Cerebellar nuclear complex (tissue), 1 donor: ENCODE data around the gene ORM1.
"Not testable (repeated sequence)": the region's sequence is repeated elsewhere in the genome, so short reads cannot be mapped to it uniquely, and the experiment has no call there.

Source experiments
- DNase-seq, 2 experiments: peaks; one replicate each; lab custom pipeline; 2025; lab: John Stamatoyannopoulos, UW

ORM1 gene

GRCh38 chr9:114308361-114308950, 14.4 kb upstream of the ORM1 start:
- DNase-seq: no peak

DNA sequence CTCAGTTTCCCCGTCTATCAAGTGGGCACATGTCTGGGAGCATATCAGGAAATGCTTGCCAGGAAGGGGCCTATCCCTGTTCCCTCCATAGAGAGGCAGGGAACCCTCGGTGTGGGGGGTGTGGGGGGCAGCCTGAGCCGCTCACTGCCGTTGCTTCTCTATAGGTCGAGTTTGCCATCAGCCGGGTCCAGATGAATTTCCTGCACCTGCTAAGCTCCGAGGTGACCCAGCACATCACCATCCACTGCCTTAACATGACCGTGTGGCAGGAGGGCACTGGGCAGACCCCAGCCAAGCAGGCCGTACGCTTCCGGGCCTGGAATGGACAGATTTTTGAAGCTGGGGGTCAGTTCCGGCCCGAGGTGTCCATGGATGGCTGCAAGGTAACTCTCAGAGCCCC, 13.8 kb upstream of the ORM1 start:
- no peak for DNase-seq

DNA sequence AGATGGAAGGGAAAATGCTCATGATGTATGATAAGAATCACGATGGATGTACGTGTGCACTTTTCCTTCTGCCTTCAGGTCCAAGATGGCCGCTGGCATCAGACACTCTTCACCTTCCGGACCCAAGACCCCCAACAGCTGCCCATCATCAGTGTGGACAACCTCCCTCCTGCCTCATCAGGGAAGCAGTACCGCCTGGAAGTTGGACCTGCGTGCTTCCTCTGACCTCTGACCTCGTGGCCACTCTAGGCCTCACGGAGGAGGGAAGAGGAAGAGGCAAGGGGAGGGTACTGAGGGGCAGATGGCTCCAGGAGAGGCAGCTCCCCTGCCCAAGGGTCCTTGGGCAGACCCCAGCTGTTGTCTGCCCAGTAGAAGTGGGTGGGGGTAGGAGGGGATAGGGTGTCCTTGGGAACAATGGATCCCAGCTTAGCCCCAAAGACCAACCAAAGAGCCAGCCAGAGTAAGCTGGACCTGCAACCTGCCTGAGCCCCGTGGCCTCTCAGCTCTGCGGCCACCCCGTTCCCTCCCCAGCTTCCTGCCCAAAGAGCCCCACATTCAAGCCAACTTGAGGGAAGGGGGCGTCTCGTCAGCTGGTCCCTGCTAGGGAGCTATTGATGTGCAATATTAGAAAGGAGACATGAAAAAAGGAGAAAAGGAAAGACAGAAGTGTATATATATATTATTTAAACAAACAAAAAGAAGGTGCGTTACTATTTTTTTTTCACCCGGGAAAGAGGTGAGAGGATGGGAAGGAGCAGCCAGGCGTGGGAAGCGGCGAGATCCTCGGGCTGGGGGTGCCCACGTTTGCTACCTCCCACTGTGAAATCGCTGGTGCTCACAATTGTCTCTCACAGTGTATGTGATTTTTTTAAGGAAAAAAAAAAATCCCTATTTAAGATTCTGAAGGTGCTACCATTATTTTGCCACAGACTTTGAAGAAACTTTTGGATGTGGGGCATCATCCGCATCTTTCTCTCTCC, 12.1 kb upstream of the ORM1 start:
- DNase-seq: no peak

DNA sequence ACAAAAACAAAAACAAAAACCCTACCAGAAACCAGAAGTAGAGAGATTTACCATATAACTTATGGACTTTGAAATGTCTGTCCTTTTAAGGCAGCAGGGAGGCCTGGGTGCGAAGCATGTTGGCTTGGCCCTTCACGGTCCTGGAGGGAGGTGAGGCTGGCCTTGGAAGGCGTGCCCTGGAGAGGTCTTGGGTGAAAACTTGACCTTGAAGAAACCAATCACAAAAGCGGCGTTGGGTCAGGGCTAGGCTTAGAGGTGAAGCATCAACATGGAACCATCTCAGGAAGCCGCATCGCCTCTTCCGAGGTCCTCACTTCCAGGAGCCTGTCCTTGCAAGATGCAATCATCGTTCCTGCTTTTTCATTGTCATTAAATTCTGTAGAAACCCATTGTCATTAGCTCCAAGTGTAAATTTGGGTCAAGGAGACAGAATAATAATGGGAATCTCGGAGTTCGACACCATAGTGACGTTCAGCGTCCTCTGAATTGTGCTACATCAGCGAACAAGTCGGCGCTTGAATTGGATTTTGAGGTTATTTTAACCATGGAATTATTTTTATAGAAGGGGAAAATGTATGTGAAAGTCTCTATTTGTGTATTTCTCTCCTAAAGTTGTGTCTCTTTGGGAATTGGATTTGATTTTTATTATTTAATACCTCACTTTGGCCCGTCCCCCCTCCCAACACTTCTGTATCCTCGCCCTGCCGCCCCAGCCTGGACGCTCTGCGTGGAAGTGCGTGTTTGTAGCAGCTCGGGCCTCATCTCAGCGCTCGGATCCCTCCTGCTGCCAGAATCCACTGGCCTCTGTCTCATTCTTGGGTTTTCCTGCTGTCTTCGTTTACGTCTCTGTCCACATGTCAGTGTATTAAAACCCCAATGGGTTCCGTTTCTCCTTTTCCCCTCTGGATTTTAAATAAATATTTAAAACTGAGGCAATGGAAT, 11.1 kb upstream of the ORM1 start:
- no peak for DNase-seq

DNA sequence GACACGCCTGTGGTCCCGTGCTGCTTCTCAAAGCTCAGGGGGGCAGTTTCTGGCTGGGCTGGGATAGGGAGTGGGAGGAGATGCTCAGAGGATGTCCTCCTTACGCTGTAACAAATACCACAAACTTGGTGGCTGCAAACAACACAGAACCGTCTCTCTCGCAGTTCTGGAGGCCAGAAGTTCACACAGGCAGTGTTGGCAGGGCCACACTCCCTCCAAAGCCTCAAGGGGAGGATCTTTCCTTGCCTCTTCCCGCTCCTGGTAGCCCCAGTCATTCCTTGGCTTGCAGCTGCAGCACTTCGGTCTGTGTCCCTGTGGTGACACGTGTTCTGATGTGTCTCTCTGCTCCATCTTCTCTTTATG, 10.4 kb upstream of the ORM1 start:
- DNase-seq: no peak

DNA sequence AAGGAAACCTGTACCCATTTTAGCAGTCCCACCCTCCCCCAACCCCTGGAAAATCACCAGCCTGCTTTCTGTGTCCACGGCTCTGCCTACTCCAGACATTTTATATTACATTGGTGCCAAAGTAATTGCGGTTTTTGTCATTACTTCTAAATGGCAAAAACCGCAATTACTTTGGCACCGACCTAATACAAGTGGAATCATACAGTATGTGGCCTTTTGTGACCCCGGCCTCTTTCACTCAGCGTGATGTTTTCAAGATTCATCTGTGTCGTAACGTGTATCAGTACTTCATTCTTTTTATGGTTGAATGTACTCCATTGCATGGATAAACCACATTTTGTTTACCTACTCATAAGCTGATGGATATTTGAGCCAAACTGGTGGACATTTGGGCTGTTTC, 9.7 kb upstream of the ORM1 start:
- no peak for DNase-seq

DNA sequence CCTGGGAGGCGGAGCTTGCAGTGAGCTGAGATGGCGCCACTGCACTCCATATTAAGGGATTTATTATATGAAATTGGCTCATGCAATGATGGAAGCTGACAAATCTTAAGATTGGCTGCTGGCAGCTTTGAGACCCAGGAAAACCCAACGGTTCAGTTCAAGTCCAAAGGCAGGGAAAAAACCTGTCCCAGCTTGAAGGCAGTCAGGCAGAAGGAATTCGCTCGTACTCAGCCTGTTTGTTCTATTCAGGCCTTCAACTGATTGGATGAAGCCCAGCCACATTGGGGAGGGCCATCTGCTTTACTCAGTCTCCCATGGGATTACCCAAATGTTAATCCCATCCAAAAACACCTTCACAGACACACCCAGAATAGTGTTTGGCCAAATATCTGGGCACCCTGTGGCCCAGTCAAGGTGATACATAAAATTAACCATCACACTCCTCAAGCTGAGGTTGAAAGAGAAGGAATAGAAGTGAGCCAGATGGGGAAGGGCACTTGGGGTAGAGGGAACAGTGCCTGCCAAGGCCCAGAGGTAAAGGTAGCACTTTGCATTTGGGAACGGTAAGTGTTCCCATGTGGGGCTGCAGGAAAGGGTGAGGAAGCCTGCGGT, 8.5 kb upstream of the ORM1 start:
- peak in 1 of 2 experiments; percentile 9 for DNase-seq

GRCh38 chr9:114314881-114315722, 7.8 kb upstream of the ORM1 start:
- no peak for DNase-seq

DNA sequence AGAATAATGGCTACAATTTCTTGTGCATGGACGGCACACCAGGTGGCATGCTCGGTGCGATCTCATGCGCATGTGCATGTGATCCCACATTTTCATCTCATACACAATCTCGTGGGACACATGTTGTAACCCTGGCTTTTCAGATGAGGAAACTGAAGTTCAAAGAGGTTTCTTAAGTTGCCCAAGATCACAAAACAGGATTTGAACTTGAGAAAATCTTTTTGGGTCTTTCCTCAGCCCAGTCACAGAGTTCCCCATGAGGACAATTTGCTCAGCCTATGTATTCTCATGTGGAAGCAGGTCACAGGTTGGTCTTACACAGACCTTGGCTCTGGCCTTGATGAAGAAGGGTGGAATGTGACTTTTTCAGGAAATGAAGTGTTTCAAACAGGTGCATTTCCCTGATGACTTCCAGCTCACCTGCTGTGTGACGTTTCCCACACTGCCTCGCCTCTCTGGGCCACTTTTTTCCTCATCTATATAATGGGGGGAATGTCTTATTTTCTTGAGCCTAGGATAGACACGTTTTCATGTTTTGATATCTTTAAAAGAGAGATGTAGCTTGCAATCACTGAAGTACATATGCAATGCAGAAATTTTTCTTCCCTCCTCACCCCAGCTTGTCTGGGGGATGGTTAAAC, 7.1 kb upstream of the ORM1 start:
- DNase-seq: no peak

GRCh38 chr9:114316605-114317230, 6.2 kb upstream of the ORM1 start:
- DNase-seq: no peak

- DNase-seq: no peak
Observed at GRCh38 chr9:114317665-114318357, 5.1 kb upstream of the ORM1 start.

DNA sequence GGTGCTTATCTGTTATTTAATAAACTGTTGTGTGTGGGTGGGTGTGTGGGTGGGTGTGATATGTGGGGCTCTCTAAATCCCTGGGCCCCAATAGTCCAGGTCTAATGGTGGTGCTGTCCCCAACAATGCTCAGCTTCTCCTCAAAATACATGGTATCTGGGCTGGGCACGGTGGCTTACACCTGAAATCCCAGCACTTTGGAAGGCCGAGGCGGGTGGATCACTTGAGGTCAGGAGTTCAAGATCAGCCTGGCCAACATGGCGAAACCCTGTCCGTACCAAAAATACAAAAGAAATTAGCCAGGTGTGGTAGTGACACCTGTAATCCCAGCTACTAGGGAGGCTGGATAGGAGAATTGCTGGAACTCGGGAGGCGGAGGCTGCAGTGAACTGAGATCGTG, 4.5 kb upstream of the ORM1 start:
- no peak for DNase-seq

- no peak for DNase-seq
Observed at GRCh38 chr9:114319147-114319546, 3.8 kb upstream of the ORM1 start.

- DNase-seq: not testable (repeated sequence)
Observed at GRCh38 chr9:114320710-114321109, 2.2 kb upstream of the ORM1 start.

GRCh38 chr9:114321759-114322158, 1.1 kb upstream of the ORM1 start:
- no peak for DNase-seq

- not testable (repeated sequence) for DNase-seq
Observed at GRCh38 chr9:114322160-114322818, 609 bp upstream of the ORM1 start.

DNA sequence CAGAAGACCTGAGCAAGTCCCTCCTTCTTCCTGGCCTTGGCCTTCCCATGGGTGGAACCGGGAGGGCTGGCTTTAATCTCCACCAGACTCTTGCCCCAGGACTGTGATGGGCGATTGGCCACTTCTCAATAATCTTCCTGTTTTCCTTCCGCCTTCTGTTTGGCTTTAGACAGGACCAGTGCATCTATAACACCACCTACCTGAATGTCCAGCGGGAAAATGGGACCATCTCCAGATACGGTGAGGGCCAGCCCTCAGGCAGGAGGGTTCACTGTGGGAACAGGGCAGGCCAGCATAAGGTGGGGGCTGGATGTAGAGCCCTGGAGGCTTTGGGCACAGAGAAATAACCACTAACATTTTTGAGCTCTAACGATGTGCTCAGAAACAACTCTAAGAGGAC, 951 bp downstream of the ORM1 start:
- not testable (repeated sequence) for DNase-seq

DNA sequence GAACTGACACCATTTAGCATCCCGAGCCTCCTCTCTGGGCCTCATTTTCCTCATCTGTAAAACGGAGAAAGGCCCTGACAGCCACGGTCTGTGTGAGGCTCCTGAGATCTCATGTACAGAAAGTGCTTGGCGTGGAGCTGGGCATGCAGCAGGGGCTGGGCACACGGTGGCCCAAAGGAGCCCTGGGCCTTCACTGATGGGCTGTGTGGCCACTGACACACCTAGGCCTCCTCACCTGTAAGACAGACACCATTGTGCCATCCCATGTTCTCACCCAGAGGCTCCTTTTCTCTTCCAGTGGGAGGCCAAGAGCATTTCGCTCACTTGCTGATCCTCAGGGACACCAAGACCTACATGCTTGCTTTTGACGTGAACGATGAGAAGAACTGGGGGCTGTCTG, 1.6 kb downstream of the ORM1 start:
- DNase-seq: no peak

GRCh38 chr9:114324965-114325364, 2.1 kb downstream of the ORM1 start:
- not testable (repeated sequence) for DNase-seq
